HL-60 (cell line): Measurements from ENCODE around the gene FZR1.

ENCODE experiments used
- DNase-seq, 2 experiments: peaks; one replicate each; pipeline ENCODE4 v3.0.0-alpha.2; 2010 to 2020; ENCODE audit warnings: low read depth in 1 of 2, low spot score in 1 of 2
- H3K27ac ChIP-seq: fragments of 250-450 bp; sonication (Bioruptor Pico); replicated peaks from 2 replicates; pipeline ENCODE4 v1.5.1; 2020; ENCODE audit warnings: mild to moderate bottlenecking, moderate library complexity
- H3K27me3 ChIP-seq: fragments of 250-450 bp; sonication (Bioruptor Pico); 2 replicates; pipeline ENCODE4 v1.5.1; 2021; ENCODE audit warnings: mild to moderate bottlenecking, moderate library complexity; ENCODE audit not compliant: insufficient read depth, poor library complexity, severe bottlenecking
- H3K4me3 ChIP-seq: replicated peaks from 2 replicates; pipeline ENCODE4 v1.5.1; 2011; ENCODE audit warnings: mild to moderate bottlenecking, control low read depth, low read length; ENCODE audit not compliant: insufficient read depth
- GABPA ChIP-seq: IDR thresholded peaks from 2 replicates; pipeline ENCODE4 v1.6.1; 2012; ENCODE audit warnings: low read depth
- POLR2AphosphoS5 ChIP-seq: IDR thresholded peaks from 2 replicates; pipeline ENCODE4 v1.6.1; 2012; ENCODE audit warnings: low read depth
- SPI1 ChIP-seq: IDR thresholded peaks from 2 replicates; pipeline ENCODE4 v1.6.1; 2012; ENCODE audit warnings: low read depth, mild to moderate bottlenecking, borderline replicate concordance
- TF ChIP-seq, protein P1 (sequence below): IDR thresholded peaks from one replicate; pipeline ENCODE4 v1.5.1; 2011; ENCODE audit warnings: low read length, control low read depth, inconsistent platforms; ENCODE audit not compliant: insufficient read depth
- TF ChIP-seq, protein P2 (sequence below): IDR thresholded peaks from 2 replicates; pipeline ENCODE4 v1.6.1; 2012; ENCODE audit warnings: low read depth; ENCODE audit not compliant: insufficient replicate concordance

FZR1 gene

DNA sequence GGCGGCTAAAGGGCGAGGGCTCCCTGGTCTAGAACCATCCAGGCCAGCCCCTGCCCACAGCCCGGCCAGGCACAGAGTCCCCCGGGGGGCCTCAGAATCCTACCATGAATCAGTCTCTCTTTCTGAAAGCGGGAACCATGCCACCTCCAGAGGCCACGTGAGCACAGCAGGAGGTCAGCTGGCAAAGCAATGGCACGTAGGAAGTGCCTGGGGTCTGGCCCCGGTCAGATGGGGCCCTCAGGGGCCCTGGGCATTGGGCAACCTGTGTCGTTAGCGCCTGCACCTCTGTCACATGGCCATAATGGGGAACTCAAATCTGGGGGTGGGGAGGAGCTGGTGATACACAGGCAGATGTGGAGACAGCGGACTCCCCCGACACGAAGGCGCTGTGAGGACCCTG, 42.5 kb downstream of the FZR1 start:
- peak; percentile 85 to 97 for DNase-seq
- 0 out of 2 replicates have a peak overlapping the region, but pooled peaks have one; percentile 1 for H3K4me3 ChIP-seq
- peak overlapping the region; percentile 89 for H3K27ac ChIP-seq

DNA sequence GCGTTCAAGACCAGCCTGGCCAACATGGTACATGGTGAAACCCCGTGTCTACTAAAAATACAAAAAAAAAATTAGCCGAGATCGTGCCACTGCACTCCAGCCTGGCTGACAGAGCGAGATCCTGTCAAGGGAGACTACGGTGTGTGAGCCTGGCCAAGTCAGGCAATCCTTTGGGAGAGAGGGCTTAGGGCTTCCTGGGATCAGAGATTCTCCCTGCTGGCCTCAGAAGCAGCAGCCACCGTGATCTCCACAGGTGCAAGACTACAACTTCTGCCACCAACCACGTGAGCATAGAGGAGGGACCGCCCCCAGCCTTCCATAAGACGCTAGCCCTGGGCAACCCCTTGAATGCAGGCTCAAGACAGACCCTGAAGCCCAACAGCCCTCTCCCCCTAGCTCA, 43.7 kb downstream of the FZR1 start:
- Histone ChIP-seq H3K4me3 (no peak overlapping the region), H3K27me3 (no peaks in the 10 kb centered on the region), H3K27ac (peak overlapping the region; percentile 89)
- TF ChIP-seq GABPA (no peak), POLR2AphosphoS5 (no peak), SPI1 (no peak)
- TF ChIP-seq, protein P1, sequence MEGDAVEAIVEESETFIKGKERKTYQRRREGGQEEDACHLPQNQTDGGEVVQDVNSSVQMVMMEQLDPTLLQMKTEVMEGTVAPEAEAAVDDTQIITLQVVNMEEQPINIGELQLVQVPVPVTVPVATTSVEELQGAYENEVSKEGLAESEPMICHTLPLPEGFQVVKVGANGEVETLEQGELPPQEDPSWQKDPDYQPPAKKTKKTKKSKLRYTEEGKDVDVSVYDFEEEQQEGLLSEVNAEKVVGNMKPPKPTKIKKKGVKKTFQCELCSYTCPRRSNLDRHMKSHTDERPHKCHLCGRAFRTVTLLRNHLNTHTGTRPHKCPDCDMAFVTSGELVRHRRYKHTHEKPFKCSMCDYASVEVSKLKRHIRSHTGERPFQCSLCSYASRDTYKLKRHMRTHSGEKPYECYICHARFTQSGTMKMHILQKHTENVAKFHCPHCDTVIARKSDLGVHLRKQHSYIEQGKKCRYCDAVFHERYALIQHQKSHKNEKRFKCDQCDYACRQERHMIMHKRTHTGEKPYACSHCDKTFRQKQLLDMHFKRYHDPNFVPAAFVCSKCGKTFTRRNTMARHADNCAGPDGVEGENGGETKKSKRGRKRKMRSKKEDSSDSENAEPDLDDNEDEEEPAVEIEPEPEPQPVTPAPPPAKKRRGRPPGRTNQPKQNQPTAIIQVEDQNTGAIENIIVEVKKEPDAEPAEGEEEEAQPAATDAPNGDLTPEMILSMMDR = no peak
- TF ChIP-seq, protein P2, sequence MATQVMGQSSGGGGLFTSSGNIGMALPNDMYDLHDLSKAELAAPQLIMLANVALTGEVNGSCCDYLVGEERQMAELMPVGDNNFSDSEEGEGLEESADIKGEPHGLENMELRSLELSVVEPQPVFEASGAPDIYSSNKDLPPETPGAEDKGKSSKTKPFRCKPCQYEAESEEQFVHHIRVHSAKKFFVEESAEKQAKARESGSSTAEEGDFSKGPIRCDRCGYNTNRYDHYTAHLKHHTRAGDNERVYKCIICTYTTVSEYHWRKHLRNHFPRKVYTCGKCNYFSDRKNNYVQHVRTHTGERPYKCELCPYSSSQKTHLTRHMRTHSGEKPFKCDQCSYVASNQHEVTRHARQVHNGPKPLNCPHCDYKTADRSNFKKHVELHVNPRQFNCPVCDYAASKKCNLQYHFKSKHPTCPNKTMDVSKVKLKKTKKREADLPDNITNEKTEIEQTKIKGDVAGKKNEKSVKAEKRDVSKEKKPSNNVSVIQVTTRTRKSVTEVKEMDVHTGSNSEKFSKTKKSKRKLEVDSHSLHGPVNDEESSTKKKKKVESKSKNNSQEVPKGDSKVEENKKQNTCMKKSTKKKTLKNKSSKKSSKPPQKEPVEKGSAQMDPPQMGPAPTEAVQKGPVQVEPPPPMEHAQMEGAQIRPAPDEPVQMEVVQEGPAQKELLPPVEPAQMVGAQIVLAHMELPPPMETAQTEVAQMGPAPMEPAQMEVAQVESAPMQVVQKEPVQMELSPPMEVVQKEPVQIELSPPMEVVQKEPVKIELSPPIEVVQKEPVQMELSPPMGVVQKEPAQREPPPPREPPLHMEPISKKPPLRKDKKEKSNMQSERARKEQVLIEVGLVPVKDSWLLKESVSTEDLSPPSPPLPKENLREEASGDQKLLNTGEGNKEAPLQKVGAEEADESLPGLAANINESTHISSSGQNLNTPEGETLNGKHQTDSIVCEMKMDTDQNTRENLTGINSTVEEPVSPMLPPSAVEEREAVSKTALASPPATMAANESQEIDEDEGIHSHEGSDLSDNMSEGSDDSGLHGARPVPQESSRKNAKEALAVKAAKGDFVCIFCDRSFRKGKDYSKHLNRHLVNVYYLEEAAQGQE = no peak
- no peak for DNase-seq

More for the DNA sequence above, 42.5 kb downstream of the FZR1 start:
- H3K27me3 ChIP-seq = no peaks in the 10 kb centered on the region
- TF ChIP-seq, protein P1 = no peak
- TF ChIP-seq, protein P2 = peak; percentile 33
- TF ChIP-seq GABPA (0 out of 2 replicates have a peak, but pooled peaks have one; percentile 18), POLR2AphosphoS5 (peak; percentile 82), SPI1 (peak; percentile 90)

DNA sequence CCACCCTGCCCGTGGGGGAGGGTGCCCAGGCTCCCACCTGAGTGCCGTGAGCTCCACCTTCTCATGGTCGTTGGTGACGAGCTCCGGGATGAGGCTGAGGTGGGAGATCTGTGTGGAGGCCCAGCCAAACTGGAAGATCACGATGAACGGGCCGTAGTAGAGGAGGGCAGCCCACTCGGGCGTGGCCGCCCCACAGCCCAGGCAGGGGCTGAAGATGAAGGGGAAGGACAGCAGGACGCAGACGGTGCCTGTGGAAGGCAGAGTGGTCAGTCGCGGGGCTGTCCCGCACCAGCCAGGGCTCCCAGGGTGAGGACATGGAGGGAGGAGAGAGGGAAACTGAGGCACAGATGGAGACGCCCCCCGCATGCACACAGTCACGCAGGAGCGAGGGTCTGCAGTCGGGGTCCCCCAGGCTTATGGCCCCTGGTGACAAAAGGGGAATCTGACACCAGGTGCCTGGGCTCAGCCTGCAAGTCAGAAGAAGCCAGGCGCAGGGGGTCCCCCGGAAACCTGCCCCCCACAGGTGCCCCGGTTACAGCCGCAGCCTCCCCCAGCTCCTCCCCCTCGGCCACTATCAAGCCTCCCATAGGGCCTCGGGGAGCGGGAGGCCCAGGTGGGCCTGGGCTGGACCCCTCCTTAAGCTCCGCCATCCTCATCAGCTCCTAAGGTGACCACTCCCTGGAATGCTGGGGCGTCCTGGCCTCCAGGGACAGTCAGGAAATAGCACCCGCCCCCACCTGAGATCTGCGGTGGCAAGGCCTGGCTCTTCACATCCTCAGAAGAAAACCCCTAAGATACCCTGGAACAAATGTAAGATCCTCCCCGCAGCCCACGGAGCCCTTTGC, 45.1 kb downstream of the FZR1 start:
- TF ChIP-seq SPI1 = no peak
- H3K4me3 ChIP-seq = no peak overlapping the region
- no peak for DNase-seq
- no peaks in the 10 kb centered on the region for H3K27me3 ChIP-seq
- no peak overlapping the region for H3K27ac ChIP-seq

DNA sequence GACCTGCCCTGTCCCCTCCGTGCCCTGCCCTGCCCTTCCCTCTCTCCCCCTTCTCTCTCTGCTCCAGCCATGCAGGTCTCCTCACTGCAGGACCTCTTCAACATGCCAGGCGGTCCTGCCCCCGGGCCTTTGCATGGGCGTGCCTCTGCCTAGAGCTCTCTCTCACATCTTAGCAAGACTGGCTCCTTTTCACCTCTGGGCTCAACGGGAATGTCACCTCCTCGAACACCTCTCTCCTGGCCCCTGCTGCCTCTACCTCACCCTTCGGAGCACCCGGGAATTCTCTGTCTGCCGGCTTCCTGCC, 45.6 kb downstream of the FZR1 start:
- DNase-seq = no peak
- no peaks in the 10 kb centered on the region for H3K27me3 ChIP-seq
- no peak overlapping the region for H3K27ac ChIP-seq
- TF ChIP-seq, protein P2 = no peak
- TF ChIP-seq SPI1 = no peak
- TF ChIP-seq GABPA = no peak
- no peak for TF ChIP-seq POLR2AphosphoS5
- TF ChIP-seq, protein P1 = no peak
- no peak overlapping the region for H3K4me3 ChIP-seq
